Measurements from ENCODE around the gene DNAJC21.
A peak's percentile ranks its signal among the peaks of the same experiment; 100 is the strongest.

GRCh38 chr5:34915139-34915855, 14.1 kb upstream of the DNAJC21 start, which contains the start of the genes BRIX1 and RAD1:
- TF ChIP-seq, protein P1, sequence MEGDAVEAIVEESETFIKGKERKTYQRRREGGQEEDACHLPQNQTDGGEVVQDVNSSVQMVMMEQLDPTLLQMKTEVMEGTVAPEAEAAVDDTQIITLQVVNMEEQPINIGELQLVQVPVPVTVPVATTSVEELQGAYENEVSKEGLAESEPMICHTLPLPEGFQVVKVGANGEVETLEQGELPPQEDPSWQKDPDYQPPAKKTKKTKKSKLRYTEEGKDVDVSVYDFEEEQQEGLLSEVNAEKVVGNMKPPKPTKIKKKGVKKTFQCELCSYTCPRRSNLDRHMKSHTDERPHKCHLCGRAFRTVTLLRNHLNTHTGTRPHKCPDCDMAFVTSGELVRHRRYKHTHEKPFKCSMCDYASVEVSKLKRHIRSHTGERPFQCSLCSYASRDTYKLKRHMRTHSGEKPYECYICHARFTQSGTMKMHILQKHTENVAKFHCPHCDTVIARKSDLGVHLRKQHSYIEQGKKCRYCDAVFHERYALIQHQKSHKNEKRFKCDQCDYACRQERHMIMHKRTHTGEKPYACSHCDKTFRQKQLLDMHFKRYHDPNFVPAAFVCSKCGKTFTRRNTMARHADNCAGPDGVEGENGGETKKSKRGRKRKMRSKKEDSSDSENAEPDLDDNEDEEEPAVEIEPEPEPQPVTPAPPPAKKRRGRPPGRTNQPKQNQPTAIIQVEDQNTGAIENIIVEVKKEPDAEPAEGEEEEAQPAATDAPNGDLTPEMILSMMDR (conservative IDR thresholded peaks at IDR 0.05 in 1 of 2, IDR thresholded peaks at IDR 0.05 in 1 of 2; ENCODE audit: low read depth in 1 of 2, low read length in 2 of 2) = peak in 1 of 2 donors; percentile 8
- no peak for TF ChIP-seq EZH2 (IDR thresholded peaks at IDR 0.05; ENCODE audit: low read length, missing control alignments)

All from fibroblast of lung (primary cell).